H1 (cell line): ENCODE measurements around the gene ARHGAP28. TPM values are rescaled to one million over a fixed set of nuclear protein-coding genes. Genes with fewer than 3 reads are reported as not detected.

Experiments used
- ASH2L ChIP-seq: fragments of 200-600, 300-600 bp; sonication (generic); IDR thresholded peaks from one replicate; pipeline ENCODE4 v1.7.1; 2017; ENCODE audit warnings: low read length
- BACH1 ChIP-seq: IDR thresholded peaks from 2 replicates; pipeline ENCODE4 v1.6.1; 2012; ENCODE audit warnings: low read length, improper control_type of control experiment
- BRCA1 ChIP-seq: IDR thresholded peaks from 2 replicates; pipeline ENCODE4 v1.6.1; 2012; ENCODE audit warnings: low read depth, low read length, improper control_type of control experiment
- CHD7 ChIP-seq: fragments of 300-600 bp; sonication (generic); IDR thresholded peaks from 2 replicates; pipeline ENCODE4 v1.7.1; 2012; ENCODE audit warnings: low read length, moderate library complexity, mild to moderate bottlenecking, inconsistent platforms; ENCODE audit not compliant: insufficient replicate concordance
- GABPA ChIP-seq: IDR thresholded peaks from 2 replicates; pipeline ENCODE4 v1.6.1; 2011; ENCODE audit warnings: mild to moderate bottlenecking, low read length, moderate library complexity, borderline replicate concordance; ENCODE audit not compliant: insufficient read depth
- GTF2F1 ChIP-seq: IDR thresholded peaks from 2 replicates; pipeline ENCODE4 v1.6.1; 2012; ENCODE audit warnings: low read depth, low read length, improper control_type of control experiment, borderline replicate concordance
- KDM4A ChIP-seq: IDR thresholded peaks from one replicate; pipeline ENCODE4 v1.7.1; 2012; ENCODE audit warnings: low read depth, mild to moderate bottlenecking, moderate library complexity, low read length, inconsistent platforms; ENCODE audit not compliant: severe bottlenecking
- RBBP5 ChIP-seq: IDR thresholded peaks from 2 replicates; pipeline ENCODE4 v1.7.1; 2012; ENCODE audit warnings: low read depth, mild to moderate bottlenecking, inconsistent platforms, low read length, moderate library complexity, borderline replicate concordance
- RFX5 ChIP-seq: IDR thresholded peaks from 2 replicates; pipeline ENCODE4 v1.6.1; 2011; ENCODE audit warnings: low read depth, low read length, improper control_type of control experiment, borderline replicate concordance
- RNF2 ChIP-seq: fragments of 200-900, 300-1000 bp; sonication (generic); IDR thresholded peaks from 2 replicates; pipeline ENCODE4 v1.7.1; 2016; ENCODE audit warnings: borderline replicate concordance, low read depth, mild to moderate bottlenecking, antibody characterized with exemption, low read length; ENCODE audit not compliant: poor library complexity, severe bottlenecking; ENCODE audit errors: missing control alignments
- ZNF274 ChIP-seq: IDR thresholded peaks from 2 replicates; pipeline ENCODE4 v1.7.0; 2012; ENCODE audit warnings: low read length, borderline replicate concordance; ENCODE audit errors: extremely low read depth
- polyA plus RNA-seq, 7 experiments: library from polyadenylated mRNA; depleted of rRNA in 3 of 7; stranded (reverse) in 5 of 7; unstranded in 2 of 7; fragments of >200 nt in 5 of 7; fragments of 200-250 nt in 2 of 7; gene quantifications; 1 replicate in 5 of 7; 2 replicates in 1 of 7; 4 replicates in 1 of 7; pipeline versions ENCODE4 v1.2.1 to v1.2.3, GENCODE V29; 2011 to 2013; ENCODE audit warnings: missing spikeins in 2 of 7, mixed read lengths in 2 of 7
- total RNA-seq: library from RNA; stranded (reverse); fragmentation: NEBNext Ultra II Directional; extraction: Animal tissue kit (Norgen Biotek cat#: 25700); gene quantifications from 2 replicates; pipeline ENCODE4 v1.2.1, GENCODE V29; 2021

ARHGAP28 gene
- total and polyA plus RNA-seq, 2 of the 8 experiments (the other 6 are each of a cell fraction or from before 2014, with no cell fraction given) = 2.9 to 14.4 TPM

DNA sequence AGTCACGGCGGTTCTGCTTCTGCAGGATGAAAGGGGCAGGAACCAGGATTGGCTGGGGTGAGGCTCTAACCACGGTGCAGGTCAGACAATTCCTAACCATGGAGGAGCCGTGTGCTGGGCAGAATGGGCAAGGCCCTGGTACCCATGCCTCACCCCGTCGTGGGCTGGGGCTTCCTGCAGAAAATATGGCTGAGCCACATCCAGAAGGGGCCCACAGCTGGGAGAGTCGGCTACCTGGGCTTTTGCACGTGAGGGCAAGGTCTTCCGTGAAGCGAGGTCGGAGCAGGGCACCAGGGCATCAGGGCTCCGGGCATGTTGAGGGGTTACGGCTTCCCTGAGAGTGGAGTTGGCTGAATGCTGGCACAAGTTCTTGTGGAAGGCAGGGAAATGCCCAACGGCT is 147.8 kb downstream of the ARHGAP28 start (continued):
- no peak for TF ChIP-seq CHD7
- no peak for TF ChIP-seq RBBP5
- no peak for TF ChIP-seq KDM4A
- TF ChIP-seq ZNF274 = no peak
- TF ChIP-seq ASH2L = no peak
- no peak for TF ChIP-seq BRCA1
- TF ChIP-seq BACH1 = no peak
- no peak for TF ChIP-seq GTF2F1
- no peak for TF ChIP-seq GABPA
- TF ChIP-seq RNF2 = no peak
- no peak for TF ChIP-seq RFX5
